Neural crest cell (in vitro differentiated cells): ENCODE measurements around the gene GPX3. TPM values are rescaled to one million over a fixed set of nuclear protein-coding genes. Genes with fewer than 3 reads are reported as not detected.

Source experiments
- DNase-seq: peaks from one replicate; pipeline ENCODE4 v3.0.0; 2021; ENCODE audit warnings: low read depth, mixed read lengths, low spot score
- H3K27ac Mint-ChIP-seq: one replicate; pipeline ENCODE4 v1.8.0; 2021; ENCODE audit warnings: mild to moderate bottlenecking, mixed read lengths; ENCODE audit not compliant: unreplicated experiment
- H3K27me3 Mint-ChIP-seq: 2 replicates; pipeline ENCODE4 v1.8.0; 2021; ENCODE audit warnings: low read depth, mild to moderate bottlenecking, mixed read lengths
- H3K36me3 Mint-ChIP-seq: 2 replicates; pipeline ENCODE4 v1.8.0; 2021; ENCODE audit warnings: low read depth, mild to moderate bottlenecking, mixed read lengths
- H3K4me1 Mint-ChIP-seq: 2 replicates; pipeline ENCODE4 v1.8.0; 2021; ENCODE audit warnings: mixed read lengths
- H3K4me3 Mint-ChIP-seq: one replicate; pipeline ENCODE4 v1.8.0; 2021; ENCODE audit warnings: mild to moderate bottlenecking, mixed read lengths
- H3K9me3 Mint-ChIP-seq: 2 replicates; pipeline ENCODE4 v1.8.0; 2021; ENCODE audit warnings: mixed read lengths
- CTCF ChIP-seq: fragments of 200-600 bp; sonication (generic); conservative IDR thresholded peaks from 2 replicates; pipeline ENCODE4 v1.5.0; 2021; ENCODE audit warnings: antibody characterized with exemption, mild to moderate bottlenecking
- total RNA-seq: library from RNA; stranded (reverse); gene quantifications from 2 replicates; pipeline ENCODE4 v1.2.1, GENCODE V29; 2021

GPX3 gene
- total RNA-seq, 1 donor from 2014 or later = 4.6 TPM

GRCh38 chr5:151014680-151015343, 5.6 kb upstream of the GPX3 start:
- Mint-ChIP-seq H3K27me3 (peaks cover 2% of the 10 kb centered on the region), H3K36me3 (no peaks in the 10 kb centered on the region), H3K4me1 (no peaks in the 10 kb centered on the region), H3K9me3 (no peaks in the 10 kb centered on the region), H3K4me3 (no peak overlapping the region), H3K27ac (no peak overlapping the region)
- TF ChIP-seq CTCF = no peak
- DNase-seq = no peak

GRCh38 chr5:151015974-151016587, 4.3 kb upstream of the GPX3 start:
- no peak for TF ChIP-seq CTCF
- Mint-ChIP-seq H3K4me3 (no peak overlapping the region), H3K27ac (no peak overlapping the region), H3K27me3 (peaks cover 6% of the 10 kb centered on the region), H3K4me1 (peaks cover 9% of the 10 kb centered on the region), H3K9me3 (no peaks in the 10 kb centered on the region), H3K36me3 (no peaks in the 10 kb centered on the region)
- no peak for DNase-seq

- peaks cover 10% of the 10 kb centered on the region for H3K27me3 Mint-ChIP-seq
- no peaks in the 10 kb centered on the region for H3K9me3 Mint-ChIP-seq
- no peak for TF ChIP-seq CTCF
- H3K36me3 Mint-ChIP-seq = no peaks in the 10 kb centered on the region
- no peak for DNase-seq
- H3K4me3 Mint-ChIP-seq = no peak overlapping the region
- H3K4me1 Mint-ChIP-seq = peaks cover 10% of the 10 kb centered on the region
- no peak overlapping the region for H3K27ac Mint-ChIP-seq
These were observed 3.7 kb upstream of the GPX3 start for GRCh38 chr5:151016700-151017099.

- H3K27ac Mint-ChIP-seq = no peak overlapping the region
- H3K4me1 Mint-ChIP-seq = peaks cover 10% of the 10 kb centered on the region
- peaks cover 11% of the 10 kb centered on the region for H3K27me3 Mint-ChIP-seq
- no peak for DNase-seq
- H3K36me3 Mint-ChIP-seq = no peaks in the 10 kb centered on the region
- H3K4me3 Mint-ChIP-seq = no peak overlapping the region
- TF ChIP-seq CTCF = no peak
- H3K9me3 Mint-ChIP-seq = no peaks in the 10 kb centered on the region
These were observed 2.5 kb upstream of the GPX3 start for GRCh38 chr5:151017897-151018296.

GRCh38 chr5:151018846-151019245, 1.5 kb upstream of the GPX3 start:
- Mint-ChIP-seq H3K4me1 (peaks cover 10% of the 10 kb centered on the region), H3K4me3 (no peak overlapping the region), H3K27ac (no peak overlapping the region), H3K27me3 (peaks cover 11% of the 10 kb centered on the region), H3K9me3 (no peaks in the 10 kb centered on the region), H3K36me3 (no peaks in the 10 kb centered on the region)
- TF ChIP-seq CTCF = no peak
- no peak for DNase-seq
